ENCODE measurements around the gene TMBIM1. TPM values are rescaled to one million over a fixed set of nuclear protein-coding genes. Genes with fewer than 3 reads are reported as not detected.
A peak's percentile ranks its signal among the peaks of the same experiment; 100 is the strongest.

Gene TMBIM1
- total RNA-seq, 1 experiment from 2014 or later = 114 TPM

DNA sequence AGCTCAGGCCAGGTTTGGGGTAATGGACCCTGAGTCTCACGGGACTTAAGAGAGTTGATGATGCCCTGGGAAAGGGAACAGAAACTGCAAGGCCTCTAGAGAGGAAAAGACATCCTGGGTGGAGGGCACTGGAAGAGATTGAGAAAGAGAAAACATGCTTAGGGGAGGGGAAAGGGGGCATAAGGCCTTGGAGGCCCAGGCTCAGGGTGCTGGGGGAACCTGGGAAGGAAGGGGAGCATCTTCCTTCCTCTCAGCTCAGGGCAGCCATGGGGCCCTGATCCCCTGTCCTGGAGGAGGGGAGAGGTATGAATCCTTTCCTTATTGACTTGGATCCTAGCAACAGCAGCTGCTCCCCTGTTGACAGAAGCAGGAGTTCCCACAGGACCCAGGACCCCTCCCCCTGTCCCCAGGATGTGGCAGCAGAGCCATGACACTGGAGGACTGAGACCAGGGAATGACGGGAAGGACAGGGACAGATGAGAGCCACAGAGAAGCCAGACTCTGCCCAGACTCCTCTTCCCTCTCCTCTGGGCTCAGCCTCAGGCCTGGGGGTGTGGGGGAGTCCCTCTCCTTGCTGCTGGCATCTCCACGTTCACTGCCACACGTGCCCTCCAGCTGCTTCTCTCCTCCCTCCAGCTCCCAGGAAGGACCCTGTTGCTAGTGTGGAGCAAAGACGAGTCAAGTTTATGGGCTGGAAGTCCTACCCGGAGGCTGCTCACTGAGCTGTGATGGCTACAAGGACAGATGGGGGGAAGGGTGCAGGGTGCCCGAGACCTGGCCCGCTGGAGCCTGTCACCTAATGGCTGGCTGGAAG lies 30.7 kb downstream of the TMBIM1 start:
- intact Hi-C loops (cut with micrococcal nuclease; ENCODE audit: unreplicated experiment) (no loop called here), in situ Hi-C loops (cut with HindIII; ENCODE audit: low pct_unique_long_range_greater_than_20kb, low sequenced_read_pairs) (no loop called here)
- POLR2A ChIA-PET = no interaction called here
- DNase-seq (ENCODE audit: low read depth, low spot score) (no peak), ATAC-seq (peak; percentile 5; the same call in 1 of the 2 replicates)
- Histone ChIP-seq H3K27ac (ENCODE audit: low read length) (no peak overlapping the region), H3K4me1 (ENCODE audit: control insufficient read depth, insufficient read depth, low read length) (peaks cover 8% of the 10 kb centered on the region; the same call in 1 of the 2 replicates), H3K4me3 (ENCODE audit: low read depth in 2 of 2, low read length in 2 of 2) (no peak overlapping the region), H3K9me3 (ENCODE audit: control insufficient read depth, insufficient read depth, low read depth, low read length) (no peaks in the 10 kb centered on the region), H3K27me3 (ENCODE audit: control insufficient read depth, insufficient read depth, low read length) (no peaks in the 10 kb centered on the region), H3K36me3 (ENCODE audit: control insufficient read depth, insufficient read depth, low read length) (peaks cover 2% of the 10 kb centered on the region; the same call in 1 of the 2 replicates)
- no TSS peak for BruUV-seq (replicated peaks)
- TF ChIP-seq POLR2AphosphoS5 (IDR thresholded peaks at IDR 0.05; ENCODE audit: low read depth, low read length) = no peak
- TF ChIP-seq, protein P1, sequence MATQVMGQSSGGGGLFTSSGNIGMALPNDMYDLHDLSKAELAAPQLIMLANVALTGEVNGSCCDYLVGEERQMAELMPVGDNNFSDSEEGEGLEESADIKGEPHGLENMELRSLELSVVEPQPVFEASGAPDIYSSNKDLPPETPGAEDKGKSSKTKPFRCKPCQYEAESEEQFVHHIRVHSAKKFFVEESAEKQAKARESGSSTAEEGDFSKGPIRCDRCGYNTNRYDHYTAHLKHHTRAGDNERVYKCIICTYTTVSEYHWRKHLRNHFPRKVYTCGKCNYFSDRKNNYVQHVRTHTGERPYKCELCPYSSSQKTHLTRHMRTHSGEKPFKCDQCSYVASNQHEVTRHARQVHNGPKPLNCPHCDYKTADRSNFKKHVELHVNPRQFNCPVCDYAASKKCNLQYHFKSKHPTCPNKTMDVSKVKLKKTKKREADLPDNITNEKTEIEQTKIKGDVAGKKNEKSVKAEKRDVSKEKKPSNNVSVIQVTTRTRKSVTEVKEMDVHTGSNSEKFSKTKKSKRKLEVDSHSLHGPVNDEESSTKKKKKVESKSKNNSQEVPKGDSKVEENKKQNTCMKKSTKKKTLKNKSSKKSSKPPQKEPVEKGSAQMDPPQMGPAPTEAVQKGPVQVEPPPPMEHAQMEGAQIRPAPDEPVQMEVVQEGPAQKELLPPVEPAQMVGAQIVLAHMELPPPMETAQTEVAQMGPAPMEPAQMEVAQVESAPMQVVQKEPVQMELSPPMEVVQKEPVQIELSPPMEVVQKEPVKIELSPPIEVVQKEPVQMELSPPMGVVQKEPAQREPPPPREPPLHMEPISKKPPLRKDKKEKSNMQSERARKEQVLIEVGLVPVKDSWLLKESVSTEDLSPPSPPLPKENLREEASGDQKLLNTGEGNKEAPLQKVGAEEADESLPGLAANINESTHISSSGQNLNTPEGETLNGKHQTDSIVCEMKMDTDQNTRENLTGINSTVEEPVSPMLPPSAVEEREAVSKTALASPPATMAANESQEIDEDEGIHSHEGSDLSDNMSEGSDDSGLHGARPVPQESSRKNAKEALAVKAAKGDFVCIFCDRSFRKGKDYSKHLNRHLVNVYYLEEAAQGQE (IDR thresholded peaks at IDR 0.05; ENCODE audit: insufficient read depth in 1 of 2, low read depth in 2 of 2, low read length in 1 of 2) = no peak
- TF ChIP-seq SIN3A (IDR thresholded peaks at IDR 0.05; ENCODE audit: borderline replicate concordance, insufficient read depth, low read depth, low read length) = no peak
- no peak for TF ChIP-seq TCF7L2 (IDR thresholded peaks at IDR 0.05; ENCODE audit: low read depth, low read length)
- TF ChIP-seq, protein P2, sequence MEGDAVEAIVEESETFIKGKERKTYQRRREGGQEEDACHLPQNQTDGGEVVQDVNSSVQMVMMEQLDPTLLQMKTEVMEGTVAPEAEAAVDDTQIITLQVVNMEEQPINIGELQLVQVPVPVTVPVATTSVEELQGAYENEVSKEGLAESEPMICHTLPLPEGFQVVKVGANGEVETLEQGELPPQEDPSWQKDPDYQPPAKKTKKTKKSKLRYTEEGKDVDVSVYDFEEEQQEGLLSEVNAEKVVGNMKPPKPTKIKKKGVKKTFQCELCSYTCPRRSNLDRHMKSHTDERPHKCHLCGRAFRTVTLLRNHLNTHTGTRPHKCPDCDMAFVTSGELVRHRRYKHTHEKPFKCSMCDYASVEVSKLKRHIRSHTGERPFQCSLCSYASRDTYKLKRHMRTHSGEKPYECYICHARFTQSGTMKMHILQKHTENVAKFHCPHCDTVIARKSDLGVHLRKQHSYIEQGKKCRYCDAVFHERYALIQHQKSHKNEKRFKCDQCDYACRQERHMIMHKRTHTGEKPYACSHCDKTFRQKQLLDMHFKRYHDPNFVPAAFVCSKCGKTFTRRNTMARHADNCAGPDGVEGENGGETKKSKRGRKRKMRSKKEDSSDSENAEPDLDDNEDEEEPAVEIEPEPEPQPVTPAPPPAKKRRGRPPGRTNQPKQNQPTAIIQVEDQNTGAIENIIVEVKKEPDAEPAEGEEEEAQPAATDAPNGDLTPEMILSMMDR (IDR thresholded peaks at IDR 0.05) = no peak
- CTCF ChIA-PET = no interaction called here

DNA sequence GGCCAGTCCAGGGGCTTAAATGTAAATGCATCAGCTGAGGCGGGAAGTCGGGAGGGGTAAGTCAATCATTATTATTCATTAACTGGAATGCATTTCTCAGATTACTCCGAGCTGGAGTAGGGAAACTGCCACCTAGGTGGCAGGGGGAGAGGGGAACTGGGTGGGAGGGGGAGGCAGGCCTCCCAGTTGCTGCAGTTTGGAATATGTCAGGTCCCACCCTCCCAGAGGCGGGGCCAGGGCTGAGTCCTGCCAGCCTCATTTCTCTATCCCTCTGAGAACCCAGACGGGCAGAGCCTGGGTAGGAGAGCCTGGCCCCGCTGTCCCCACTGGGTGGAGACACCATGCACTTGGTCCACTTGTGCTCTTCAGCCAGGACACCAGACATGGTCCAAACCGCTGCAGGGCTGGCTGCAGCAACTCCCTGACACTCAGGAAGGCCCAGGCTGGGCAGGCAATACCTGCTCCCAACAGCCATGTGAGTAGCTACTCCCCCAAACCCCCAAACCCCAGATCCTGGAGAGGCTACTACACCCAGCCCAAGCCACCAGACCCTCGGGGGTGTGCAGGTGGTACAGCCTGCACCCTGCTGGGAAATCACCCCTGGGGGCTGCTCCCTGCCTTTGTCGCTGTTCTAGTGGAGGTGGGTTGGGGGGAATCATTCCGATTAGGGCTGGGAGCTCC lies 31.4 kb downstream of the TMBIM1 start, which contains the start of gene GPBAR1:
Gene GPBAR1 (plus strand): TSS at position 274 of the 681 bp plus-strand sequence. CDS start 1,710 bp downstream, outside the sequence.
- peaks cover 2% of the 10 kb centered on the region; the same call in 1 of the 2 replicates for H3K36me3 ChIP-seq (ENCODE audit: control insufficient read depth, insufficient read depth, low read length)
- DNase-seq (ENCODE audit: low read depth, low spot score) (no peak), ATAC-seq (peak; percentile 49)
- BruUV-seq (replicated peaks) = no TSS peak
- CTCF ChIA-PET = no interaction called here
- in situ Hi-C loops (cut with HindIII; ENCODE audit: low pct_unique_long_range_greater_than_20kb, low sequenced_read_pairs) = no loop called here
- peaks cover 8% of the 10 kb centered on the region; the same call in 1 of the 2 replicates for H3K4me1 ChIP-seq (ENCODE audit: control insufficient read depth, insufficient read depth, low read length)
- no peaks in the 10 kb centered on the region for H3K27me3 ChIP-seq (ENCODE audit: control insufficient read depth, insufficient read depth, low read length)
- TF ChIP-seq SIN3A (IDR thresholded peaks at IDR 0.05; ENCODE audit: borderline replicate concordance, insufficient read depth, low read depth, low read length) (no peak), POLR2AphosphoS5 (IDR thresholded peaks at IDR 0.05; ENCODE audit: low read depth, low read length) (no peak), TCF7L2 (IDR thresholded peaks at IDR 0.05; ENCODE audit: low read depth, low read length) (no peak)
- TF ChIP-seq, protein P1 (IDR thresholded peaks at IDR 0.05; ENCODE audit: insufficient read depth in 1 of 2, low read depth in 2 of 2, low read length in 1 of 2) = no peak
- TF ChIP-seq, protein P2 (IDR thresholded peaks at IDR 0.05) = no peak; the same call in 1 of the 2 replicates
- H3K9me3 ChIP-seq (ENCODE audit: control insufficient read depth, insufficient read depth, low read depth, low read length) = no peaks in the 10 kb centered on the region
- no peak within 1 kb of the TSS for H3K27ac ChIP-seq (ENCODE audit: low read length)
- intact Hi-C loops (cut with micrococcal nuclease; ENCODE audit: unreplicated experiment) = no loop called here
- POLR2A ChIA-PET = interaction anchor here (0.5 to 0.6 kb wide), 2 partner anchors 26 to 946 kb away, joined by 3 to 6 read pairs; no protein-coding TSS in a partner anchor
- H3K4me3 ChIP-seq (ENCODE audit: low read depth in 2 of 2, low read length in 2 of 2) = no peak within 1 kb of the TSS
